SK-N-SH treated with all-trans-retinoic acid at 6 μM for 48 hours (cell line): ENCODE measurements around the gene CRKL.

Experiments
- ATAC-seq: fragments of 200-7000 bp; cut with Tn5 transposase; 3 replicates; pipeline ENCODE4 v1.9.1; 2020; ENCODE audit warnings: mild to moderate bottlenecking, moderate library complexity
- ARNTL ChIP-seq: fragments of 450-650 bp; formaldehyde crosslinking; IDR thresholded peaks from 2 replicates; pipeline ENCODE4 v1.5.0; 2020; ENCODE audit warnings: low read depth, mild to moderate bottlenecking, moderate library complexity, borderline replicate concordance
- BACH2 ChIP-seq: fragments of 250-450 bp; sonication (Bioruptor Pico); IDR thresholded peaks from 2 replicates; pipeline ENCODE4 v1.9.0; 2021; ENCODE audit warnings: mild to moderate bottlenecking, borderline replicate concordance
- CREB5 ChIP-seq: fragments of 250-450 bp; sonication (Bioruptor Pico); IDR thresholded peaks from 2 replicates; pipeline ENCODE4 v1.5.1; 2020; ENCODE audit warnings: low read depth, mild to moderate bottlenecking, moderate library complexity
- CSDC2 ChIP-seq: fragments of 250-450 bp; sonication (Bioruptor Pico); IDR thresholded peaks from 2 replicates; pipeline ENCODE4 v1.5.0; 2020; ENCODE audit warnings: mild to moderate bottlenecking, moderate library complexity
- CSRNP3 ChIP-seq: fragments of 250-450 bp; sonication (Bioruptor Pico); IDR thresholded peaks from 2 replicates; pipeline ENCODE4 v1.5.1; 2021; ENCODE audit warnings: mild to moderate bottlenecking, moderate library complexity
- ESRRG ChIP-seq: fragments of 250-450 bp; sonication (Bioruptor Pico); IDR thresholded peaks from 2 replicates; pipeline ENCODE4 v1.6.1; 2021; ENCODE audit warnings: mild to moderate bottlenecking
- GLIS3 ChIP-seq: fragments of 250-450 bp; sonication (Bioruptor Pico); IDR thresholded peaks from 2 replicates; pipeline ENCODE4 v1.5.0; 2020; ENCODE audit warnings: mild to moderate bottlenecking, moderate library complexity
- OSR1 ChIP-seq: fragments of 250-450 bp; sonication (Bioruptor Pico); IDR thresholded peaks from 2 replicates; pipeline ENCODE4 v1.8.0; 2022; ENCODE audit warnings: moderate library complexity, mild to moderate bottlenecking, inconsistent platforms
- PATZ1 ChIP-seq: fragments of 250-450 bp; sonication (Bioruptor Pico); IDR thresholded peaks from 2 replicates; pipeline ENCODE4 v1.8.0; 2020; ENCODE audit warnings: mild to moderate bottlenecking, moderate library complexity, borderline replicate concordance
- POU6F1 ChIP-seq: fragments of 250-450 bp; sonication (Bioruptor Pico); IDR thresholded peaks from 2 replicates; pipeline ENCODE4 v1.8.0; 2021; ENCODE audit warnings: low read depth, mild to moderate bottlenecking, moderate library complexity, borderline replicate concordance
- PPARA ChIP-seq: fragments of 250-450 bp; sonication (Bioruptor Pico); IDR thresholded peaks from 2 replicates; pipeline ENCODE4 v1.5.0; 2020; ENCODE audit warnings: mild to moderate bottlenecking, borderline replicate concordance
- RARB ChIP-seq: fragments of 250-450 bp; sonication (Bioruptor Pico); IDR thresholded peaks from 2 replicates; pipeline ENCODE4 v1.8.0; 2021; ENCODE audit warnings: mild to moderate bottlenecking, moderate library complexity
- SNAI2 ChIP-seq: fragments of 250-450 bp; sonication (Bioruptor Pico); IDR thresholded peaks from 2 replicates; pipeline ENCODE4 v1.5.0; 2020; ENCODE audit warnings: mild to moderate bottlenecking, moderate library complexity
- TCF4 ChIP-seq: fragments of 250-450 bp; sonication (Bioruptor Pico); IDR thresholded peaks from 2 replicates; pipeline ENCODE4 v1.8.0; 2021; ENCODE audit warnings: mild to moderate bottlenecking, moderate library complexity, borderline replicate concordance
- TOX ChIP-seq: fragments of 250-450 bp; sonication (Bioruptor Pico); IDR thresholded peaks from 2 replicates; pipeline ENCODE4 v1.8.0; 2021; ENCODE audit warnings: mild to moderate bottlenecking, moderate library complexity, borderline replicate concordance
- TSHZ2 ChIP-seq: fragments of 250-450 bp; sonication (Bioruptor Pico); IDR thresholded peaks from 2 replicates; pipeline ENCODE4 v1.5.0; 2020; ENCODE audit warnings: mild to moderate bottlenecking, moderate library complexity
- ZFP3 ChIP-seq: fragments of 250-450 bp; sonication (Bioruptor Pico); IDR thresholded peaks from 2 replicates; pipeline ENCODE4 v1.5.0; 2020; ENCODE audit warnings: mild to moderate bottlenecking, moderate library complexity
- ZFP30 ChIP-seq: fragments of 450-650 bp; formaldehyde crosslinking; IDR thresholded peaks from 2 replicates; pipeline ENCODE4 v1.5.0; 2022; ENCODE audit warnings: mild to moderate bottlenecking, moderate library complexity
- ZNF565 ChIP-seq: fragments of 450-650 bp; formaldehyde crosslinking; conservative IDR thresholded peaks from 2 replicates; pipeline ENCODE4 v1.5.0; 2020; ENCODE audit warnings: low read depth, mild to moderate bottlenecking, moderate library complexity
- ZNF70 ChIP-seq: fragments of 450-650 bp; formaldehyde crosslinking; IDR thresholded peaks from 2 replicates; pipeline ENCODE4 v1.5.0; 2020; ENCODE audit warnings: mild to moderate bottlenecking, moderate library complexity
- ZNF8 ChIP-seq: fragments of 450-650 bp; formaldehyde crosslinking; IDR thresholded peaks from 2 replicates; pipeline ENCODE4 v1.5.0; 2020; ENCODE audit warnings: mild to moderate bottlenecking, moderate library complexity

The CRKL gene

GRCh38 chr22:20904980-20905355 lies 12.2 kb upstream of the CRKL start:
- TF ChIP-seq ZNF8 (CRISPR knock-in tag) = no peak
- TF ChIP-seq BACH2 = no peak
- TF ChIP-seq RARB (CRISPR knock-in tag) = no peak
- no peak for TF ChIP-seq TSHZ2 (CRISPR knock-in tag)
- TF ChIP-seq OSR1 = no peak
- TF ChIP-seq ARNTL = no peak
- no peak for TF ChIP-seq SNAI2
- no peak for TF ChIP-seq TOX
- no peak for TF ChIP-seq PPARA (CRISPR knock-in tag)
- TF ChIP-seq GLIS3 (CRISPR knock-in tag) = no peak
- no peak for TF ChIP-seq POU6F1
- TF ChIP-seq ZNF565 (CRISPR knock-in tag) = no peak
- TF ChIP-seq CREB5 (CRISPR knock-in tag) = no peak
- no peak for TF ChIP-seq TCF4 (CRISPR knock-in tag)
- no peak for TF ChIP-seq ZFP3 (CRISPR knock-in tag)
- TF ChIP-seq ZNF70 (CRISPR knock-in tag) = no peak
- no peak for TF ChIP-seq CSDC2 (CRISPR knock-in tag)
- no peak for TF ChIP-seq PATZ1
- no peak for TF ChIP-seq ZFP30 (CRISPR knock-in tag)
- no peak for TF ChIP-seq CSRNP3 (CRISPR knock-in tag)
- no peak for ATAC-seq

- TF ChIP-seq ZNF565 (CRISPR knock-in tag) = no peak
- TF ChIP-seq SNAI2 = no peak
- TF ChIP-seq BACH2 = no peak
- TF ChIP-seq PPARA (CRISPR knock-in tag) = no peak
- no peak for TF ChIP-seq ARNTL
- TF ChIP-seq ESRRG = no peak
- TF ChIP-seq TOX = no peak
- no peak for TF ChIP-seq ZFP30 (CRISPR knock-in tag)
- no peak for TF ChIP-seq TSHZ2 (CRISPR knock-in tag)
- no peak for TF ChIP-seq CREB5 (CRISPR knock-in tag)
- ATAC-seq = no peak
Observed at GRCh38 chr22:20905415-20906386, 11.5 kb upstream of the CRKL start.
